ENCODE data around the gene KAT6B. TPM values are rescaled to one million over a fixed set of nuclear protein-coding genes. Genes with fewer than 3 reads are reported as not detected.

Gene KAT6B
- total RNA-seq, 2 experiments from 2014 or later, result 22.8 to 24.8 TPM

GRCh38 chr10:75007646-75008045, 181.2 kb downstream of the KAT6B start:
- H3K27me3 Mint-ChIP-seq, result no peaks in the 10 kb centered on the region
- peaks cover 34% of the 10 kb centered on the region for H3K4me1 Mint-ChIP-seq (ENCODE audit: low read depth)
- DNase-seq (no peak), ATAC-seq (no peak)
- peaks cover 10% of the 10 kb centered on the region for H3K36me3 Mint-ChIP-seq (ENCODE audit: low read depth)
- H3K9me3 Mint-ChIP-seq, result no peaks in the 10 kb centered on the region
- ChIA-PET POLR2A (no interaction called here), CTCF (interaction anchor here (1.7 kb wide), 1 partner anchor 13 kb away, joined by 7 read pairs; no protein-coding TSS in a partner anchor)
- peak overlapping the region; percentile 72 for H3K27ac Mint-ChIP-seq
- TF ChIP-seq, protein P1, sequence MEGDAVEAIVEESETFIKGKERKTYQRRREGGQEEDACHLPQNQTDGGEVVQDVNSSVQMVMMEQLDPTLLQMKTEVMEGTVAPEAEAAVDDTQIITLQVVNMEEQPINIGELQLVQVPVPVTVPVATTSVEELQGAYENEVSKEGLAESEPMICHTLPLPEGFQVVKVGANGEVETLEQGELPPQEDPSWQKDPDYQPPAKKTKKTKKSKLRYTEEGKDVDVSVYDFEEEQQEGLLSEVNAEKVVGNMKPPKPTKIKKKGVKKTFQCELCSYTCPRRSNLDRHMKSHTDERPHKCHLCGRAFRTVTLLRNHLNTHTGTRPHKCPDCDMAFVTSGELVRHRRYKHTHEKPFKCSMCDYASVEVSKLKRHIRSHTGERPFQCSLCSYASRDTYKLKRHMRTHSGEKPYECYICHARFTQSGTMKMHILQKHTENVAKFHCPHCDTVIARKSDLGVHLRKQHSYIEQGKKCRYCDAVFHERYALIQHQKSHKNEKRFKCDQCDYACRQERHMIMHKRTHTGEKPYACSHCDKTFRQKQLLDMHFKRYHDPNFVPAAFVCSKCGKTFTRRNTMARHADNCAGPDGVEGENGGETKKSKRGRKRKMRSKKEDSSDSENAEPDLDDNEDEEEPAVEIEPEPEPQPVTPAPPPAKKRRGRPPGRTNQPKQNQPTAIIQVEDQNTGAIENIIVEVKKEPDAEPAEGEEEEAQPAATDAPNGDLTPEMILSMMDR (IDR thresholded peaks at IDR 0.05), result no peak
- H3K4me3 Mint-ChIP-seq, result peak overlapping the region; percentile 9
- intact Hi-C loops (cut with micrococcal nuclease), result no loop called here

GRCh38 chr10:75008952-75009351, 182.6 kb downstream of the KAT6B start:
- peaks cover 15% of the 10 kb centered on the region for H3K36me3 Mint-ChIP-seq (ENCODE audit: low read depth)
- ChIA-PET CTCF (interaction anchor here (0.9 to 1.1 kb wide), 3 partner anchors 11 to 386 kb away, joined by 3 to 4 read pairs (median 3); no protein-coding TSS in a partner anchor), POLR2A (interaction anchor here (1.0 to 1.7 kb wide), 2 partner anchors 10 to 31 kb away, joined by 3 to 4 read pairs; no protein-coding TSS in a partner anchor)
- no peak for ATAC-seq
- TF ChIP-seq, protein P1 (IDR thresholded peaks at IDR 0.05), result no peak
- H3K4me3 Mint-ChIP-seq, result no peak overlapping the region
- no peak for DNase-seq
- H3K4me1 Mint-ChIP-seq (ENCODE audit: low read depth), result peaks cover 47% of the 10 kb centered on the region
- H3K27ac Mint-ChIP-seq, result no peak overlapping the region
- H3K27me3 Mint-ChIP-seq, result no peaks in the 10 kb centered on the region
- intact Hi-C loops (cut with micrococcal nuclease), result no loop called here
- H3K9me3 Mint-ChIP-seq, result no peaks in the 10 kb centered on the region

DNA sequence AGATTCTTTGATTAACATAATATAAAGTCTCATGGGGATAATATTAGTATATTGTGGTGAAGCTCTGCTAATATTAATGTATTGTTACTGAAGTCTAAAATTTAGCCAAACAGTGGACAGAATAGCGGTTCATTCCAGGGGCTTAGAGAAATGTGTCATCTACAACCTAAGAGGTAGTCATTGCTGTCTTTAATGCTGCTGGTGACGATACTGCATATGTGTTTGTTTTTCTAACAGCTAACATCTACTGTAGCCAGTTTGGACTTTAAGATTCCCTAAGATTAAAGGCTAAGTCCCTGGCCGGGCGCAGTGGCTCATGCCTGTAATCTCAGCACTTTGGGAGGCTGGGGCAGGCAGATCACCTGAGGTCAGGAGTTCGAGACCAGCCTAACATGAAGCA, 183.0 kb downstream of the KAT6B start:
- TF ChIP-seq, protein P1 (IDR thresholded peaks at IDR 0.05), result no peak
- Mint-ChIP-seq H3K4me1 (ENCODE audit: low read depth) (peaks cover 51% of the 10 kb centered on the region), H3K27ac (no peak overlapping the region), H3K36me3 (ENCODE audit: low read depth) (peaks cover 16% of the 10 kb centered on the region), H3K9me3 (no peaks in the 10 kb centered on the region), H3K27me3 (no peaks in the 10 kb centered on the region), H3K4me3 (no peak overlapping the region)
- CTCF ChIA-PET, result interaction anchor here (1.0 to 1.8 kb wide), 2 partner anchors 13 to 18 kb away, joined by 3 read pairs; no protein-coding TSS in a partner anchor
- ATAC-seq, result no peak
- DNase-seq, result no peak
- intact Hi-C loops (cut with micrococcal nuclease), result no loop called here
- POLR2A ChIA-PET, result interaction anchor here (1.0 to 1.7 kb wide), 2 partner anchors 9 to 31 kb away, joined by 3 to 4 read pairs; no protein-coding TSS in a partner anchor

- ATAC-seq (no peak), DNase-seq (no peak)
- no peak overlapping the region for H3K4me3 Mint-ChIP-seq
- no peaks in the 10 kb centered on the region for H3K27me3 Mint-ChIP-seq
- no peaks in the 10 kb centered on the region for H3K9me3 Mint-ChIP-seq
- intact Hi-C loops (cut with micrococcal nuclease), result loop anchor here (10.0 kb wide), 2 partner anchors 186 to 746 kb away; partner anchors contain the start of gene KAT6B
- TF ChIP-seq, protein P1 (IDR thresholded peaks at IDR 0.05), result no peak
- H3K27ac Mint-ChIP-seq, result no peak overlapping the region
- CTCF ChIA-PET, result interaction anchor here (1.8 kb wide), 1 partner anchor 17 kb away, joined by 3 read pairs; no protein-coding TSS in a partner anchor
- peaks cover 59% of the 10 kb centered on the region for H3K4me1 Mint-ChIP-seq (ENCODE audit: low read depth)
- peaks cover 16% of the 10 kb centered on the region for H3K36me3 Mint-ChIP-seq (ENCODE audit: low read depth)
- POLR2A ChIA-PET, result no interaction called here
Observed at GRCh38 chr10:75010373-75010772, 184.0 kb downstream of the KAT6B start.

GRCh38 chr10:75011221-75011620, 184.8 kb downstream of the KAT6B start:
- H3K9me3 Mint-ChIP-seq, result no peaks in the 10 kb centered on the region

More at GRCh38 chr10:75011221-75011620, 184.8 kb downstream of the KAT6B start:
- Mint-ChIP-seq H3K27me3 (no peaks in the 10 kb centered on the region), H3K4me3 (no peak overlapping the region), H3K4me1 (ENCODE audit: low read depth) (peaks cover 65% of the 10 kb centered on the region), H3K36me3 (ENCODE audit: low read depth) (peaks cover 23% of the 10 kb centered on the region), H3K27ac (no peak overlapping the region)
- no peak for ATAC-seq
- CTCF ChIA-PET, result no interaction called here
- POLR2A ChIA-PET, result no interaction called here
- intact Hi-C loops (cut with micrococcal nuclease), result loop anchor here (10.0 kb wide), 2 partner anchors 186 to 746 kb away; partner anchors contain the start of gene KAT6B
- DNase-seq, result no peak
- TF ChIP-seq, protein P1 (IDR thresholded peaks at IDR 0.05), result no peak

All from activated CD8-positive, alpha-beta T cell treated with anti-CD3 and anti-CD28 coated beads for 36 hours (primary cell).